ENCODE data around the gene KRT14.

Gene KRT14

DNA sequence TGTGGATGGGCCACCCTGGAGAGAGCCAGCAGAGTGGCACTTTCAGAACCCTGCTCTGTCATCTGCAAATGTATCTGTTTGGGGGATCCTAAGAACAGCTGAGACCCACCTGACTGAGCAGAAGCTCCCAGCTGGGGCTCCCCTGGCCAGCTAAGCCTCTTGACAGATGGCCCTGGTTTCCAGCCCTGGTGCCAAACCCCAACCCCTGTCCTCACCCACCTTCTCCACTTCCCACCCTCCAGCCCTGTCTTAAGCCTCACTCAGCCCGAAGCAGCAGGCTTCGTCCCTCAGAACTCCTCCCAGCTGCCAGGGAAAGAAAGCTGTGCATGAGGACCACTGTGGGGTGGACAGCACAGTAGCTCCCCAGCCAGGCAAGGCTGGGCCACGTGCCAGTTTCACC lies 11.4 kb downstream of the KRT14 start:
- DNase-seq = no peak

DNA sequence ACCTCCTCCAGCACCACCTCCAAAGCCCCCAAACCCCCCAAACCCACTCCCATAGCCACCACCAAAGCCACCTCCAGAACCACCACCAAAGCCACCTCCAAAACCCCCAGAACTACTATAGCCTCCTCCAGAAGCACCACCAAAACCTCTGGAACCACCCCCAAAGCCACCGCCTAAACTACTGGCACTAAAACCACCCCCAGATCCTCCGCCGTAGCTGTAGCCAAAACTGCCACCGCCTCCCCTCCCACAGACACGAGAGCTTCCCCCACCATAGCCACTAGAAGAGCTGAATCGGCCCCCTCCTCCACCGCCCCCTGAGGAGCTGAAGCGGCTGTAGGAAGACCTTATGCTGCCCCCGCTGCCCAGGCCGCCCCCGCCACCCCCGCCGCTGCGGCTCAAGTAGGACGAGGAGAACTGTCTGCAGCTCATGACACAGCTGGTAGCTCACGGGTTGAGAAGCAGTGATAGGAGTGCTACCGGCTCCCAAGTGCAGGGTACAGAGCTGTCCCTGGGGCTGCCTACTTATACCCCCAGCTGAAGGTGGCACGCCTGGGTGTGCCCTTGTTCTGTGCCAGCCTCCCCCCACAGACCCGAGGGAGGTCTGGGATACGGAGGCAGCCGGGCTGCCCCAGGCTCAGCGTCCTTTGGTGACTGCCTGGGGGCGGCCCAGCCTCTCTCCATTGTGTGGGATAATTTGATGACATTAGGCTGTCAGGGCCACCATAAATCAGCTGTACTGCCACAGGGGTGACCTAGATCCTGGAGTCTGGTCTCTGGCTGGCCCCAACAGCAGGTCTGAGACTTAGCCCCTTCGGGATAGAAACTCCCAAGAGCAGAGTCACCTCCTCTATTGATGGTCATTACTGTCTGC lies 14.9 kb downstream of the KRT14 start, which contains the start of gene KRT9:
KRT9 (minus strand) TSS at position 499 of the 874 bp plus-strand sequence; CDS start at position 432, 67 bp downstream.
- DNase-seq = no peak

DNA sequence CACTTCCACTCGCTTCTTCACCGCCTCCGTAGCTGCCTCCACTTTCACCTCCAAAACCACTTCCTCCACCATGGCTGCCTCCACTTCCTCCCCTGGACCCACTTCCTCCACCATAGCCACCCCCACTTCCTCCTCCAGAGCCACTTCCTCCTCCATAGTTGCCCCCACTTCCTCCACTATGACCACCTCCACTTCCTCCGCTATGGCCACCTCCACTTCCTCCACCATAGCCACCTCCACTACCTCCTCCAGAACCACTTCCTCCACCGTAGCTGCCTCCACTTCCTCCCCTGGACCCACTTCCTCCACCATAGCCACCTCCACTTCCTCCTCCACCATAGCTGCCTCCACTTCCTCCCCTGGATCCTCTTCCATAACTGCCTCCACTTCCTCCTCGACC lies 19.4 kb downstream of the KRT14 start:
- no peak for DNase-seq

DNA sequence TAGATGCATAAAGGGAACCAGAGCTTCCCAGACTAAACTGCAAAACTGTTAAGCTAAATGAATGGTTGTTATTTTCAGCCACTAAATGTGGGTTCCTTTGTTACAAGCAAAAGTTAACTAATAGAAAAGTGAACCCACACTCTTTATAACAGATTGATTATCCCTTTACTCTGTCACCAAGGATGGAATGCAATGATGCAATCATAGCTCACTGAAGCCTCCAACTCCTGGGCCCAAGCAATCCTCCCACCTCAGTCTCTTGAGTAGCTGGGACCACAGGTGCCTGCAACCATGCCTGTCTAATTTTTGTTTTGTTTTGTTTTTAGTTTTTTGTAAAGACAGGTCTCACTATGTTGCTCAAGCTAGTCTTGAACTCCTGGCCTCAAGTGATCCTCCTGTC lies 21.4 kb downstream of the KRT14 start:
- DNase-seq = no peak

DNA sequence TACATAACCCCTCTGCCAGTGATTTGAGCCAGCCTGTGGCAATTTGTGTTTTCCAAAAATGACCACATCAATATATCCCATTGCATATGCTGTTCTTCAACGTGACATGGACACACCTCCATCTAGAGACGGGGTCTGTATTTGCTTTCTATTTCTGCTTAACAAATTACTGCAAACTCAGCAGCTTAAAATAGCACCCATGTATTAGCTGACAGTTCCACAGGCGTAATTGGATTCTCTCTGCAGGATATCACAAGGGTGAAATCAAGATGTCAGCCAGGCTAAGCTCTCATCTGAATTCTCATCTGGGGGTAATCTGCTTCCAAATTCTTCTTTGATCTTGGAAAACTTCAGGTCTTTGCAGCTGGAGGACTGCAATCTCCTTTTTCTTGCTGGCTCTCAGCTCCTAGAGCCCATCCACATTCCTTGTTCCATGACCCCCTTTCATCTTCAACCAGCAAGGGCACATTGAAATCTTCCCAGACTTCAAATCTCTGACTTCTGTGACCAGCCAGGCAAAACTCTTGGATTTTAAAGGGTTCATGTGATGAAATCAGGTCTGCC lies 23.0 kb downstream of the KRT14 start:
- DNase-seq = no peak

DNA sequence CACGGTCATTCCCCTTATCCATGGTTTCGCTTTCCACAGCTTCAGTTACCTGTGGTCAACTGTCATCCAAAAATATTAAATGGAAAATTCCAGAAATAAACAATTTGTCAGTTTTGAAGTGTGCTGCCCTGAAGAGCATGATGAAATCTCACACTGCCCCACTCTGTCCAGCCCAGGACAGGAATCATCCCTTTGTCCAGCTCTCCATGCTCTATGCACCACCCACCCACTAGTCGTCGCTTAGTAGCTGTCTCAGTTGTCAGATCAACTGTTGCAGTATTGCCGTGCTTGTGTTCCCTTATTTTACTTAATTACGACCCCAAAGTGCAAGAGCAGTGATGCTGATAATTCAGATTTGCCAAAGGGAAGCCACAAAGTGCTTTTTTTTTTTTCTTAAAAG lies 25.1 kb downstream of the KRT14 start:
- no peak for DNase-seq

DNA sequence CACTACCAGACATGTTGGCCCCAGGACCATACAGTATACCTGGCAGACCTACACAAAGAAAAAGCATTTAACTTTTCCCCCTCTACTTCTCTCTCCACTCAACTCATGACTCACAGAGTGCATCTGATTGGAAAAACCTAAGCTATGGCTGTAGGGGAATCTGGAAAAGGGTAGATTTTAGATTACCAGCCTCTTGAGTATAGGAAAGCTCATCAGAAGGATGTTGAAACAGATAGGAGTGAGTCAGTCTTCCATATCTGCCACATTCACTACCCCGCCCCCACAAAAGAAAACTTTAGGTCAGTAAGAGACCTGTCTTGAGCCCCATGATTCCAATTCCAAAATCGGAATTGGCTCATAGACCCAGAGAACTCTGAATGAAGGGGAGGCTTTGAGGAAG lies 27.1 kb downstream of the KRT14 start:
- no peak for DNase-seq

DNA sequence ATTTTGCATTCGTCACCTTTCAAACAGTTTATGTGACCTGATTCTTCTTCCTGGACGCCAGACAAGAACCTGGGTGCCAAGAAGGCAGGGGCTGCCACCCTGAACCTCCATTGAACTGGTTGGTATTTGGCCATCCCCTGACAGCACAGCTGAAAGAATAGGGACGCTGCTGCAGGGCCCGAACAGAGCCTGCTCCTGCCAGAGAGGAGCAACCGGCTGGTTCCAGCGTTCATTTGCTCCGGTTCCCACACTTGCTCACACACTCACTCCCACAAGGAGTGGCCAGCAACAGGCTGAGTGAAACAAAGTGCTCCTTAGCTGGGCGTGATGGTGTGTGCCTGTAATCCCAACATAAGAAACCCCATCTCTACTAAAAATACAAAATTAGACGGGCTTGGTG lies 29.8 kb downstream of the KRT14 start:
- no peak for DNase-seq

DNA sequence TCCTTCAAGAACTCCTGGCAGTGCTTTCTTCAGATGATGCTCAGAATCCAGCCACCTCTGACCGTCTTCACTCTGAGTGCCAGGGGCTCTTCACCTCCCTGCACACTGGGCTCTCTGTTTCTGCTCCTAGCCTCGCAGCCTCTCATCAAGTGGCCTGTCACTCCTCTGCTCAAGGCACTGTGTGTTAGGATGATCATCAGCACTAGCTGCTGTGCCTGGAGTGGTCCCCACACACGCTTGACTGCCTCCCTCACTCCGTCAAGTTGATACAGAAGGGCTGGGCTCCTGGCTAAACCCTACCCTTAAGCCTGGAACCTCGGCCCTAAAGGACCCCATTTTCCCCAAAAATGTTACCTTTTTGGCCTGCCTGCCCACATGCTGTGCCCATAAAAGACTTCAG lies 30.4 kb downstream of the KRT14 start:
- DNase-seq = no peak

DNA sequence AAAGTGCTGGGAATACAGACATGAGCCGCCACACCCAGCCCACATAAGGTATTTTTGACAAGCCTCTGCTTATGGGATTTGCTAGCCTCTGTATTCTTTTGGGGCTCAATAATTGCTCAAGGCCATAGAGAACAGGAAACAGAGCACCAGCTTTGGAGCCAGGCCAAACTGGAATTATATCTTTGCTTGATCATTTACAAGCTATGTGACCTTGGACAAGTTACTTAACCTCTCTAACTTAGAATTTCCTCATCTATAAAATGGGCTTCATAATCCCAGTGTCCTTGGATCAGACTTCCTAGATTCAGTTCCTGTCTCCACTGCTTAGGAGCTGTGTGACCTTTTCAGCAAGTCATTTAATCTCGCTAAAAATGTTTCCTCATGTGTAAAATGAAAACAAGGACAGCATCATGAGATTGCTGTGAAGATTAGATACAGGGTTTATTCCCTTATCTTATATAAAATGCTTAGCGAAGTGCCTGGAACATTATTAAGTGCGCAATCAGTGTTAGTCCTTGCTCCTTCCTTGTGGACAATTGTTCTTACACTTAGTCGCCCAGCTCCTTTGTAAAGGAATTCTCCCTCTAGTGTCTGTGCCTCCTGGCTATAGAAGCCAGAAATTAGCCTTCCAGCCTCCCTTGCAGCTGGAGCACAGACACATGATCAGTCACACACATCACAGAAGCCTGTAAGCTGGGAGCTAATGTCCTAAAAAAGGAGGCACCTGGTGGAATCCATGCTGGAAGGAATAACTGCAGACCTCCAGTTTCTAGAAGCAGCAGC lies 31.4 kb downstream of the KRT14 start:
- no peak for DNase-seq

DNA sequence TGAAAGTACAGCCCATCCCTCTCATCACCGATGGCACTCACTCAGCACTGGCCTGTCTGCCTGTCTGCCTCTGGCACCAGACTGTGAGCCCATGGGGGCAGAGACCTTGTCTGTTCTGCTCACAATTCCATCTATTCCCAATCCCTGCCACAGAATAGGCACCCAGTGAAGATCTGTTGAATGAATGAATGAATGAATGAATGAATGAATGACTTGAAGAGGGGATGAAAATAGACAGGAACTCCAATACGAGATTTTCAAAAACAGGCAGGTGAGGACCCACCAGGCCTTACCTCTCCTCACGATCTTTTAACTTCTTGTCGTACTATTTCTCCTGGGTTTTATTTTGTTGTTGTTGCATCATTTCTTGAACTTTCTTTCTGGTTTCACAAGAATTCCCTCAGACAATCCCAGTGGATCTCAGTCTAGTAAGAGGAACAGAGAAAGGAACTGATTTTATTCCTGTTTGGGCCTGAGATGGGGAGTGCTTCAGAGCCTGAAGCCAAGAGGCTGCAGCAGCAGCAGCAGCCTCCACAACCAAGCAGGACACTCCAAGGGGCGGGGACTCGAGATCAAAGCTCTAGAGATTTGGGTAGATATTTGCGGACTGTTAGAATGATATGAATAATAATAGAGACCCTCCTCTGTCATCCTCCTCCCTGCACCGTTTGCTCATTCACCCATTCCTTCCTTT lies 32.6 kb downstream of the KRT14 start:
- no peak for DNase-seq

DNA sequence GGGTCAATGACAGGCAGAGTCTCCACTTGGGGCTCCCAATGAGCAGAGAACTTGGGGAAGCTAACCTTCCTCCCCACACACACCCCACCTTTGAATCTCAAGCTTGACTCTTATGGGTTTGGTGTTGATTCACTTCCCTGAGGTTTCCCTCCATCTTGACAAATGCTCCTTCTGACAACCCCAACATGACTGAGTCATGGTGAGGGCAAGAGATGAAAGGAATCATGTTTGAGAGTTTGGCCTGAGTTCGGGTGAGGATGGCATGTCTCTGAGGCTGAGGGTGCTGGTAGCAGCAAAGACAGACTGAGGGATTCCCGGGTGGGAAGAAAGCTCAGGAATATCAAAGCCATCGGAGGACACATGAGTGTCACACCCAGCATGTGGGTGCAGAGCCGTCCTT lies 33.5 kb downstream of the KRT14 start:
- DNase-seq = no peak

DNA sequence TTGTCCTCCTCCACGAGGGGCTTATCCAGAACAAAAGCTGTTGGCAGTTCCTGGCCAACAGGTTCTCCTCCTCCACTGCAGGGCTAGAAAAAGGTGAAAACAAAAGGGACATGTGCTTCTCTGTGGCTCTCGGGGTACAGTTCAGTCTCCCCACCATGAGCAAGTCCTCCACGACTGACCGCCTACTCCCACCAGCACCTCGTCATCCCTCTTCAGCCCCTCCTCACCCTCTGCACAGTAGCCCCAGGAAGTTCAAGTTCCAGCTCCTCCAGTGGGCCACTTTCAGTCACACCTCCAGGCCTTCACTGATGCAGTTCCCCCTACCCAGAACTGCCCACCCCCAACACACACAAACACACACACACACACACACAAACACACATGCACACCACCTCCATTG lies 34.2 kb downstream of the KRT14 start:
- no peak for DNase-seq

DNA sequence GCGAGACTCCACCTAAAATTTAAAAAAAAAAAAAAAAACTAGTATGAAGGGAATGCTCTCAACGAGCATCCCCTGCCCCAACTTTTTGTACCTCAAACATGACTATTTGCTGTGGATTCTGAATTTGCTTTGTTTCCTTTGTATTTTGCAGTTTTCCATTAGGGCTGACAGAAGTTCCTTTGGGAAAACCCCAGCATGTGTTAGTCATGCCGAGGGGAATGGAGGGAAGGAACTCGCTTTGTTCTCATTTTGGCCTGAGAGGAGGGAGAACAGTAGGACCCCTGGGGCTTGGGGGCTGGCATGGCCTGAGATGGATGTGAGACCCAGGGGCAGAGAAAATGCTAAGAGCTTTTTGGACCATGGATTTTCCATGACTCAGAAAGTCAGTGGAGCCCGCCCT lies 35.3 kb downstream of the KRT14 start:
- DNase-seq = no peak

DNA sequence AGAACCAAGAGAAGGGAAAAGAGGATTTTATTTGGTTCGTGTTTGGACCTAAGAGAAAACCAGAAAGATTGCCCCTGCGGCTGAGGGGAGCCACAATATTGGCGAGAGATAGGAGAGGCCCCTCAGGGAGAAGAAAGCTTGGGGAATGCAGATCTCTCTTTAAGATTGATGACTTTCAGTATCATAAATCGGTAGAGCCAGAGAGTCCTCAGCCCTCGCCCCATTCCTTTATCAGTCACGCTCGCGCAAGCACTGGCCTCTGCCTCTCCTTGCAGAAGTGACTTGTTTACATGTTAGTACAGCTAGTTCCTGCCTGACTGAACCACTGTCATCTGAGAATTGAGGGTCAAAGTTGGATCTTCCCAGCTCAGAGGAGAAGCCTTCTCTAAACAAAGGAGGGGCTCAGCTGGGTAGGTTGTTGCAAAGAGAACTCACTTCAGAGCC lies 37.1 kb downstream of the KRT14 start:
- DNase-seq = no peak

DNA sequence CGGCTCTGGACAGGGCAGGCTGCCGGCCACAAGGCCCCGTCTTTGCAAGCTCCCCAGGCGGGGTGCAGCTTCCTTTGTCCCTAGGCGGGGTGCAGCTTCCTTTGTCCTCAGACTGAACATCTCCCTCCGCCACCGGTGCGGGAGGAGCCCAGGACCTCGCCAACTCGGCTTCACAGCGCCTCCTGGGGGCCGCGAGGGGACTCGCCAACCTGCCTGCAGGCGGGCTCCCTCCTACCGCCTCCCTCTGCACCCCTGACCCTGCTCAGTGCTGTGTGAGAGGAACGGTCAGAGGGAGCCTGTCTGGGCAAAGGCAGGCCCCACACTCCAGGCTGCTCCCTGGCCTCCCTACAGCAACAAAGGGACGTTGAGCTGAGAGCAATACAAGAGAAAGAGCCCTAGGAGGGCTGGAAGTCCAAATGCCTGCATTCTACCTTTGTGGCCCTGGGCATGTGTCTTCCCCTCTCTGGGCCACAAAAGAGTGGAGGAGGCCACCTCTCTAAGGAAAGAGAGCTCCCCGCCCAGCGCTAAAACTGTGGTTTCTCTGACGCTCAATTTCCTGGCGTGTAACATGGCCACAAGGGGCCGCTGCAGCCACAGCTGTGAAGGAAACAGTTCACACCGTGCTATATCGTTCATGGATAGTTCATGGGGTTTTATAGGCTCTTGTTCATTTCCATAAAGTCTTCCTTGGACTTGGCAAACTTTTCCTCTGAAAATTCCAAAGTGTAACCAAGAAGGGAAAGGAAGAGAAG lies 37.7 kb downstream of the KRT14 start:
- DNase-seq = peak; percentile 59

DNA sequence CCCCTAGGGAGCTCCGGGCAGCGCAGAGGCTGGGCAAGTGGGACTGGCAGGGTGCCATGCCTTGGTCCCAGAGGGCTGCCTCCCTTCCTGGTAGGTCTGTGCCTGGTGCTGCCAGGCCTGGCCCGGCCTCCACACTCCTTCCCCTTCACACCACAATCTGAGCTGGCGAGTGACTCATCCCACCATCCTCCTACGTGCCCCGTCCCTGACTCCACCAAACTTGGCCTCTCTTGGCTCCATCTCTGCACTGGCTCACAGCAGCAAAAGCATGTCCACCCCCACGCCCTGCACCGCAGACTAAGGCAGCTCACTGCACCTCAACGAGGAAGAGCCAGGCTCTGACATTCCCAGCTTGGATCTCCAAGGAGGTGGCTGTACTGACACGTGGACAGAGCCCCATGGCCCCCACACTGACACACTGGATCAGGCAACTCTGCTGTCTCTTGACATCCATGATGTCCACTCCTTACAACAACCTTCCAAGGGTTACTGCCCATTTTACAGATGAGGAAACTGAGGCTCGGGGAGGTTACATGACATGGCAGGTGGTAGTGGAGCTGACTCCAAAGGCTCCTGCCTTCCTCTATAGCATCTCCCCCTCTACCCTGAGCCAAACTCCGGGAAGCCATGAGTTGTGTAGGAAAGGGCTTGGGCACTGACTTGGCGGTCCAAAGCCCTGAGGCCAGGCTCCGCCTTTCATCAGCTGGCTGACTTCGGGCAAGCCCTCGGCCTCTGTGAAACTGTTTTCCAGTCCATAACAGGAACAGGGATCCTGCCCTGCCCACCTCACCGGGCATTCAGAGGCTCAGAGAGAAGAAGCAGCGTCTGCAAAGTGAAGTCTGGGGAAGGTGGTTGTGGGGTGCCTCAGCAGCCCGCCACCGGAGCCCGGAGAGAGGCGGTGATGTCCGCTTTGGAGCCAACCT lies 38.5 kb downstream of the KRT14 start:
- DNase-seq = no peak

DNA sequence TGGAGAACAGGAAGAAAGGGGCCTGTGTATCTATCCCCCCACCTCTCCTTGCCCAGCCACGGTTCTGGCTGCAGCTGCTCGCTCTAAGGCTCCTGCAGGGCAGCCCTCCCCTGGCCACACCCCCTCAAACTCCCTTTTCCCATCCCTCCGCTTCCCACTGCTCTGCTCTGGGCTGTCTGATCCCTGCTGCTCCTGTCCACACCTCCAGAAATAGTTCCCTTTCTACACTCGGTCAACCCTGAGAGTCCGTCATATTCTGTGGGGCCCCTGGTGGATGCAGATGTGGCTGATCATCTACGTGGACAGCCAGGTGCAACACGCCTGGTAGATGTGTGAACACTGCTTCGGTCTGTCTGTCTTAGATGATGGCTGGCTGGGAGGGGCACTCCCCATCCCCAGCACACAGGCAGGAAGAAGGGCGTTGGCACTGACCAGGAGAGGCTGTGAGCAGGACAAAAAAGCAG lies 39.3 kb downstream of the KRT14 start:
- no peak for DNase-seq

DNA sequence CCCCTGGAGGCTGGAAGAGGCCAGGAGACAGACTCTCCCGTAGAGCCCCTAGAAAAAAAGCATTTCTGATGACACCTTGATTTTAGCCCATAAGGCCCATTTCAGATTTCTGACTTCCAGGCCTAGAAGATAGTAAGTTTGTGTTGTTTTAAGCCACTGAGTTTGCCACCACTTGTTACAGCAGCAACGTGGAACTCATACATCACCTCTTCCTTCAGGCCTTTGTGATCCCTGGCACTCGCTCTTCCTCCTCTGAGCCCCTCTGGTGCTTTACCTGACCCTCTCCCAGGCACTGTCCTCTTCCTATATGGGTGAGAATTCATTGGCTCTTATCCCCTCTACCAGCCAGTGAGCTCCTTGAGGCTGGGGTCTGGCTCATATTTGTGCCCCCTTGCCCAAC lies 39.9 kb downstream of the KRT14 start:
- DNase-seq = no peak

DNA sequence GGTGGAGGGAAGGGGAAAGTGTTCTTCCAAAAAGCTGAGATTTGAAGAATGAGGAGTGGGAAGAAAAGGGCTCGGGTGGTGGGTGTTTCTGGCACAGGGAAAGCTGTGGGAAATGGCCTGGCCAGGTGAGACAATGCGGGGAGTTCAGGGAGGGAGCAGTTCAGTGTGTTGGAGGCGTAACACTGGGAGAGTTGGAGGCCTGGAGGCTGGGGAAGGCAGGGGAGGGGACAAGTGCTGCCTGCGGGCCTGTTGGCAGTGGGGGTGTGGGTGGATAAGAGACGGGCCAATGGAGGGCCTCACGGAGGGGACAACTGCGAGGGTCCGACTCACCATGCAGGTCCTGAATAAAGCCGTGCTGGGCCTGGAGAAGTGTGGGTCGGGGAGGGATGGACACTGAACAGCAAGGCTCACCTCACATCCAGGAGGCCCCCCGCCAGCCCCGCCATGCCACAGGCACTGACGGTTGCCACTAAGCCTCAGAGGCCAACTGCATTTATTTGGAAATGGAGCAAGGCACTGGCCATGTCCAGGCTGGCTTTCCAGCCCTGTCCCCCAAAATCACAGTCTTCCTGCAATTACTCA lies 40.8 kb downstream of the KRT14 start:
- DNase-seq = no peak

DNA sequence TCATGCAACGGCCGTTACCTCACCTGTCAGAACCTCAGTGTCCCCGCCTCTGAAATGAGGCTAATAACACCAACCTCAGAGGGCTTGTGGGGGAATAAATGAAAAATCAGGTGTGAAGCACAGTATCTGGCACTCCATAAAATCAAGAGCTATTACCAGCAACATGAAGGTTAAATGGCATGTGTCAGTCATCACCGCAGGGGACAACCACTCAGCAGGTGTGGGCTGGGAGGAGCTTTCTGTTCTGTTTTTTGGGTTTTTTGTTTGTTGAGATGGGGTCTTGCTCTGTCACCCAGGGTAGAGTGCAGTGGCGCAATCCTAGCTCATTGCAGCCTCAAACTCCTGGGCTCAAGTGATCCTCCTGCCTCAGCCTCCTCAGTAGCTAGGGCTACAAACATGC lies 41.8 kb downstream of the KRT14 start:
- DNase-seq = no peak

All from NCI-H2171 (cell line).